Caco-2 (cell line): ENCODE results near the gene MROH8. TPM values are rescaled to one million over a fixed set of nuclear protein-coding genes. Genes with fewer than 3 reads are reported as not detected.
A peak's percentile ranks its signal among the peaks of the same experiment; 100 is the strongest.

Experiments
- BruUV-seq: library from RNA; stranded (reverse); fragments of 400-500 nt; replicated peaks from 2 replicates; lab custom pipeline; 2021; lab: Mats Ljungman, UMichigan
- CTCF ChIA-PET: fragments of 300-600 bp; sonication (Branson Sonifier 250); formaldehyde crosslinking; loops from one replicate; lab custom pipeline; 2022; ENCODE audit warnings: antibody characterized with exemption; lab: Charles Lee
- POLR2A ChIA-PET: fragments of 300-600 bp; sonication (Branson Sonifier 250); formaldehyde crosslinking; loops from one replicate; lab custom pipeline; 2022; ENCODE audit warnings: antibody characterized with exemption; lab: Charles Lee
- DNase-seq, 2 experiments: peaks; one replicate each; pipeline versions ENCODE4 v3.0.0 to v3.0.0-alpha.2; 2020 to 2022
- H3K27me3 ChIP-seq: replicated peaks from 2 replicates; pipeline ENCODE4 v1.6.0; 2011; ENCODE audit warnings: low read length; ENCODE audit not compliant: control insufficient read depth, insufficient read depth
- H3K36me3 ChIP-seq: 2 replicates; pipeline ENCODE4 v1.5.1; 2011; ENCODE audit warnings: low read length; ENCODE audit not compliant: control insufficient read depth, insufficient read depth
- H3K4me1 ChIP-seq: fragments of 250-450 bp; sonication (Bioruptor Pico); 2 replicates; pipeline ENCODE4 v1.5.1; 2020; ENCODE audit warnings: mild to moderate bottlenecking
- H3K4me3 ChIP-seq: 2 replicates; pipeline ENCODE4 v1.5.1; 2011; ENCODE audit warnings: low read depth, mild to moderate bottlenecking, control low read depth, low read length
- H3K9me3 ChIP-seq: fragments of 250-450 bp; sonication (Bioruptor Pico); 2 replicates; pipeline ENCODE4 v1.5.1; 2020; ENCODE audit warnings: mild to moderate bottlenecking, moderate library complexity
- H3K27ac Mint-ChIP-seq: one replicate; pipeline ENCODE4 v1.8.0; 2022; ENCODE audit warnings: mixed read lengths; ENCODE audit not compliant: unreplicated experiment
- H3K27me3 Mint-ChIP-seq: one replicate; pipeline ENCODE4 v1.8.0; 2022; ENCODE audit warnings: mixed read lengths; ENCODE audit not compliant: insufficient read depth, unreplicated experiment
- H3K36me3 Mint-ChIP-seq: one replicate; pipeline ENCODE4 v1.8.0; 2022; ENCODE audit warnings: mild to moderate bottlenecking, mixed read lengths; ENCODE audit not compliant: insufficient read depth, unreplicated experiment
- H3K4me1 Mint-ChIP-seq: one replicate; pipeline ENCODE4 v1.8.0; 2022; ENCODE audit warnings: low read depth, mixed read lengths; ENCODE audit not compliant: unreplicated experiment
- H3K4me3 Mint-ChIP-seq: one replicate; pipeline ENCODE4 v1.8.0; 2022; ENCODE audit warnings: mild to moderate bottlenecking, moderate library complexity, mixed read lengths; ENCODE audit not compliant: unreplicated experiment
- H3K9me3 Mint-ChIP-seq: one replicate; pipeline ENCODE4 v1.8.0; 2022; ENCODE audit warnings: mixed read lengths; ENCODE audit not compliant: unreplicated experiment
- CTCF ChIP-seq, 2 experiments: fragments of 200-600 bp in 1 of 2; IDR thresholded peaks; 1 replicate in 1 of 2; 2 replicates in 1 of 2; pipeline versions ENCODE4 v1.5.1 to v1.8.0; 2011 to 2022; ENCODE audit warnings: antibody characterized with exemption in 1 of 2, control low read depth in 1 of 2, inconsistent platforms in 1 of 2, low read depth in 1 of 2, low read length in 1 of 2, mild to moderate bottlenecking in 1 of 2, moderate library complexity in 1 of 2; ENCODE audit not compliant: insufficient read depth in 1 of 2, severe bottlenecking in 1 of 2, unreplicated experiment in 1 of 2
- intact Hi-C: fragments of 100-400 bp; cut with micrococcal nuclease; formaldehyde crosslinking; loops from one replicate; pipeline ENCODE4 v1.10.0; 2022; ENCODE audit not compliant: unreplicated experiment
- total RNA-seq: library from RNA; stranded (reverse); gene quantifications from 2 replicates; pipeline ENCODE4 v1.2.3, GENCODE V29; 2022

Gene MROH8
- total RNA-seq, 1 experiment from 2014 or later, result 2.6 TPM

GRCh38 chr20:37226889-37227288, 47.5 kb upstream of the MROH8 start:
- Histone ChIP-seq H3K27me3 (no peaks in the 10 kb centered on the region), H3K9me3 (no peaks in the 10 kb centered on the region), H3K4me3 (no peak overlapping the region), H3K36me3 (peaks cover 15% of the 10 kb centered on the region), H3K4me1 (no peaks in the 10 kb centered on the region)
- peak in 1 of 2 experiments; percentile 37 for DNase-seq
- Mint-ChIP-seq H3K4me1 (no peaks in the 10 kb centered on the region), H3K27me3 (no peaks in the 10 kb centered on the region), H3K4me3 (no peak overlapping the region), H3K36me3 (peaks cover 100% of the 10 kb centered on the region), H3K9me3 (no peaks in the 10 kb centered on the region), H3K27ac (no peak overlapping the region)
- ChIA-PET CTCF (no interaction called here), POLR2A (no interaction called here)
- intact Hi-C loops, result no loop called here
- BruUV-seq, result no TSS peak
- no peak for TF ChIP-seq CTCF (IDR thresholded peaks at IDR 0.05; ENCODE audit: insufficient read depth in 1 of 2, low read depth in 1 of 2, low read length in 1 of 2, severe bottlenecking in 1 of 2, unreplicated experiment in 1 of 2)

DNA sequence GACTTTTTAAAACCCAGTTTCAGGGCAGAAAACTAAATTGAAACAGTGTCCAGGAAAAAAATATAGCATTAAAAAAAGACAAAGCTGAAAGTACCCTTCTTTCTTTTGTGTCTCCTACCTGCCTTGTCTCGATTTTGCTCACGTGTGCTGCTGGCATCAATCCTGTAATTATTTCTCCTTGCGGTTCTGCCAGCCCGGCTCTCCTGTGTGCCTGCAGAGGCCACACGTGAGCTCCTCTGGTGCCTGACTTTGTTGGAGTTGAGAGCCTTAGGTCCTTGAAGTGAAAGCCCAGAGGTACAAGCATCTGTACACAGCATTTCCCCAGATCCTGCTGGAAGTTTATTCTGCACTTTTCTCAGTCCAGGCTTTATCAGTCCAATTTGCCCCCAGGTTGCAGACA, 45.8 kb upstream of the MROH8 start:
- DNase-seq, result no peak
- H3K4me3 ChIP-seq, result no peak overlapping the region
- H3K36me3 Mint-ChIP-seq, result peaks cover 100% of the 10 kb centered on the region
- no peaks in the 10 kb centered on the region for H3K4me1 ChIP-seq
- H3K4me1 Mint-ChIP-seq, result peaks cover 10% of the 10 kb centered on the region
- no peak overlapping the region for H3K4me3 Mint-ChIP-seq
- POLR2A ChIA-PET, result no interaction called here
- H3K27ac Mint-ChIP-seq, result no peak overlapping the region
- CTCF ChIA-PET, result no interaction called here
- intact Hi-C loops, result no loop called here
- TF ChIP-seq CTCF (IDR thresholded peaks at IDR 0.05; ENCODE audit: insufficient read depth in 1 of 2, low read depth in 1 of 2, low read length in 1 of 2, severe bottlenecking in 1 of 2, unreplicated experiment in 1 of 2), result no peak
- no peaks in the 10 kb centered on the region for H3K27me3 Mint-ChIP-seq
- BruUV-seq, result no TSS peak
- H3K27me3 ChIP-seq, result no peaks in the 10 kb centered on the region
- H3K9me3 Mint-ChIP-seq, result no peaks in the 10 kb centered on the region
- H3K36me3 ChIP-seq, result peaks cover 15% of the 10 kb centered on the region
- no peaks in the 10 kb centered on the region for H3K9me3 ChIP-seq

- BruUV-seq, result no TSS peak
- Mint-ChIP-seq H3K36me3 (peaks cover 100% of the 10 kb centered on the region), H3K9me3 (no peaks in the 10 kb centered on the region), H3K27me3 (no peaks in the 10 kb centered on the region), H3K4me1 (peaks cover 16% of the 10 kb centered on the region), H3K27ac (peak overlapping the region; percentile 15), H3K4me3 (no peak overlapping the region)
- no peak for DNase-seq
- Histone ChIP-seq H3K36me3 (peaks cover 11% of the 10 kb centered on the region), H3K27me3 (no peaks in the 10 kb centered on the region), H3K4me3 (no peak overlapping the region), H3K9me3 (no peaks in the 10 kb centered on the region), H3K4me1 (no peaks in the 10 kb centered on the region)
- no peak for TF ChIP-seq CTCF (IDR thresholded peaks at IDR 0.05; ENCODE audit: insufficient read depth in 1 of 2, low read depth in 1 of 2, low read length in 1 of 2, severe bottlenecking in 1 of 2, unreplicated experiment in 1 of 2)
- POLR2A ChIA-PET, result no interaction called here
- intact Hi-C loops, result no loop called here
- CTCF ChIA-PET, result interaction anchor here (2.0 kb wide), 1 partner anchor 27 kb away, joined by 9 read pairs; no protein-coding TSS in a partner anchor
Observed at GRCh38 chr20:37223053-37223452, 43.7 kb upstream of the MROH8 start.
